ENCODE data around the gene CEP162.
"Not testable (repeated sequence)": the region's sequence is repeated elsewhere in the genome, so short reads cannot be mapped to it uniquely, and the experiment has no call there.

CEP162 gene

GRCh38 chr6:84227434-84228197 lies at the start of gene CEP162:
TSS of gene CEP162 (minus strand) at chr6:84227643. CDS start at chr6:84226393, 1,250 bp downstream.
- peak; percentile 89 to 90 for DNase-seq

DNA sequence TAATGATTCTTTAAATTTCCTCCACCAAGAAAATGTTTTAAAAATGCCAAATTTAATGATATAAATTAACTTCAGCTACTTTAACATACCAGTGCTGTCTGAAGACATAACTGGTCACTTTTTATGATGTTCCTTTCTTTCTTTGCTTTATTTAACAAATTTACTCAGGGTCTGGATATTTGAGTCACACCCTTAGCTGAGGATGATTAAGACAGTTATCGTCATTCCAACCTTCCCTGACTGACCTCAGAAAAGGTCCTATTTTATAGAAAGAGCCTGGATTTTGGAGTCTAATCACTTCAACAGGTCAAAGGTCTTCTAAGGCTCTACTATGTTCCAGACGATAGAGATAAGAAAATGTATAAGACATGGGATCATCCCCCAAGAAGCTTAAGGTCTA lies 47.4 kb upstream of the CEP162 start:
- no peak for DNase-seq

DNA sequence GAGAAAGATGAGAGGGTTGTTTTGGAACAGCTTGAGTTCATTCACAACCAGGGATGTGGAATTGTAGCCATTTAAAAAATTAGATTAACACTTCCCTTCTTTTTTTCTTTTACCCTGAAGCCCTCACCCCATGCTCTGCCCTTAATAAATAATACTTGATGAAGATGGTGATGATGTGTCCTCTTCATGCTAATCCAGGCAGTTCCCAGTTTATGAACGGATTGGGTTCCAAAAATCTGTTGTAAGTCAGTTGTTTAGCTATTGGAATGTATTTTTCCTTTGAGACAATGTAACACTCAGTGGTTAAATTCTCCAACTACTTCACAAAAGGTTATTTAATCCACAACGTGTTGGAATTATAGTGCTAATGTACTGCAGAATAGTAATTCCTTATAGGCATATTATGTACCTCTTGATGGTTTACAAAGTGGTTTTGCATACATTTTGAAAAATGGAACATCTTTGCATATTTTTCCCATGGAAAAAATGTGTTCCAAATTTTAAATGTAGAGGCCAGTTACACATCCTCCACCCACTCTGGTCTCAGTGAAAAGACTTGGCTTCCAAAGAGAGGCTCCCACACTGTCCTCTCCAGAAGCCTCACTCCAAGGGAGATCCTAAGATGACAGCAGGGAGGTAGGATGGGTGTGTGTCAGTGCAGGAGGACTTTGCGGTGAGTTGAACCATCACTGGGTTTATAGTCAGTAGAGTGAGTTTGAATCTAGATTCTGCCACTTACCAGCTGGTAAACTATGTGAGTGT lies 45.8 kb upstream of the CEP162 start:
- no peak for DNase-seq

- DNase-seq, result no peak
Measured at GRCh38 chr6:84272298-84272697, 44.9 kb upstream of the CEP162 start.

DNA sequence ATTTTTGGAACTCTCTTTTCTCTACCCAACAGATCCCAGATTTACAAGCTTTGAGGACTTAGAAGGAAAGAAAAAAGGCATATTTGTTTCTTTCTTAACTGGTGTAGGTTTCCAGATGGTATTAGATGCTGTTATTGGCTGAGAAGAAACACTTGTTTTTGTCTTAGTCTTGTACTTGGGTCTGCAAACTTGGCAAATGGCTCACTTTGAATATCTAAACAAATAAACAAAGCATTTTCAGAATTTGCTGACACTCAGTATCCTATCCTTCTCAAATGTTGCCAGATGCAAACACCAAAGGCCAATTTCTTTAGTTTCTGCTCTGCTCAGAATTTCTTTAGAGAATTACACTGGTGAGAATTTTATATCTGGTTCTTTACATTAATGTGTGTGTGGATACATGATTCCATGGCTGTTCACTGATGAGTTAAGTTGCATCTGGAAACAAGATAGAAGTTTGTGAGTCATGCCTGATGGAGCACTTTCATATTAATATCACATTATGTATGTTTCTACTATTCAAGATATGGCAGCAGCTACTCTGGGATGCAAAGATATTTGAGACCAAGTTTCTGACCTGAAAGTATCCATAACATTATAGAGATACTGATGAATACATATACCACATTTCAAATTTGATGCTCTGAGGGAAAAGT lies 43.7 kb upstream of the CEP162 start:
- DNase-seq, result no peak

- DNase-seq, result no peak
Measured at GRCh38 chr6:84269947-84270733, 42.7 kb upstream of the CEP162 start.

GRCh38 chr6:84268781-84269180 lies 41.3 kb upstream of the CEP162 start:
- DNase-seq, result no peak

DNA sequence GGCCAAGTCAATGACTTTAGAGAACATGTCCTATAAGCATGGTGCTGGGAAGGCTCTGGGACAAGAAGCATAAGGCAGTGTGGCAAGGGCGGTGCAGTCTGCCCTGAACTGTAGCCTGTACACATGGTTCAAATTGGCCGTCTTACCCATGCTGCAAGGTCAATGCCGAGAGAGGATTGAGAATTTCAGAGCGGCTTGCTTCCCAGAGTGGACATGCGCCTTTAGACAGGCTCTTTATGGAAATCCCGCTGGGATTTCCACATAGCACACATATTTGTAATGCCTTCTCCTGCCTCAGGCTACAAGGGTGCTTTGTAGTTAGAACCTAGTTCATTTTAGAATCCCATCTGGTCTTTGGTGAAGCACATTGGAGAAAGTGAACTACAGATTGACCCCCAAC lies 36.1 kb upstream of the CEP162 start:
- no peak for DNase-seq

DNA sequence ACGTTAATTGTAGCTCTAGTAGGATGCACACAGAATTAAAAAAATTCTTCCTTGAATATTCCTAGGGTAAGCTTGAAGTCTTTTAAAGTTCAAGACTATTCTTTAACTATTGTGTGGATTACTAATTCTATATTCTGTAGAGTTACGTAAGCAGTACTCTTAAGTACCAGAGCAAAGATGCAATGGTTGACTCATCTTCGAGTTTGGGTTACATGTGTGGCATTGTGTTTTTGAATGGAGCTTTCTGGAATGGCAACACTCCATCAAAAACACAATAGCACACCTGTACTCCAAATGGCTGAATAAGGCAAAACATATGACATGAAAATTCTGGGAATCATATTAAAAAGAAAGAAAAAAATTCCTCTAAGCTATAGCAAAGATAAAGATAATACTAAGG lies 33.5 kb upstream of the CEP162 start:
- DNase-seq, result no peak

DNA sequence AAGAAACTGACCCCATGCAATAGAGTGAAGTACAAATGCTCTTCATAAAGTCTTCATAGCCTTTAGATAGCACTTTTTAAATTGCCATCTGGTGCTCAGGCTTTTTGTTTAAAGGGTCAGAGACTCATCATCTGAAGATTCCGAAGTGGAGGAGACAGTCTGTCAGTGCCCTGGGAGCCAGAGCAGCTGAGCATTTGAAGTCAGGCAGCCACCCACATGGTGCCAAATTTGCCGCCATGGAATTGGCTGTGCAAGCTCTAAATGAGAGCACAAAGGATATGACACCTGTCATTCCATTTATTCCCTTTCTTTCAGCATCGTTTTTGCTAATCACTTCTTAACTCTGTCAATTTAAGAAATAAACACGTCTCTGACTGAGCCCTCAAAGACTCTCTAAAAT lies 32.8 kb upstream of the CEP162 start:
- no peak for DNase-seq

GRCh38 chr6:84258866-84259265 lies 31.4 kb upstream of the CEP162 start:
- DNase-seq, result no peak

DNA sequence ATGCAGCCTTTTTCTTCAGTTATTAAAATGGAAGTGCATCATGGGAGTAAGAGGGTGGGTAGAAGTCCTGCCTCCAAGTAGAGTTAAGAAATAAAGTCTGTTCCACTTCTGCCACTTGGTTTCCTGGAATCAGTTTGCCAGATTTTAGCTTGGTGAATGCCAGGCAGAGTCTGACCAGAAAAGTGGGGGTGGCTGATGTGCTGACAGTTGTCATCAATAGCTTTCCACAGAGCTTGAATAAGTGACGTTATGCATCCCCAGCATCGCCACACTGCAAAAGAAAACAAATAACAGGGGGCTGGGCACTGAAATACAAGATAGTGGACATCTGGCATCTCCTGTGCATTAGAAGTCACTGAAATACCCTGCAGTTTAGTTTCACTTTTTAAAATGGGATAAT lies 30.8 kb upstream of the CEP162 start:
- no peak for DNase-seq

- DNase-seq, result no peak
Measured at GRCh38 chr6:84255641-84256040, 28.2 kb upstream of the CEP162 start.

DNA sequence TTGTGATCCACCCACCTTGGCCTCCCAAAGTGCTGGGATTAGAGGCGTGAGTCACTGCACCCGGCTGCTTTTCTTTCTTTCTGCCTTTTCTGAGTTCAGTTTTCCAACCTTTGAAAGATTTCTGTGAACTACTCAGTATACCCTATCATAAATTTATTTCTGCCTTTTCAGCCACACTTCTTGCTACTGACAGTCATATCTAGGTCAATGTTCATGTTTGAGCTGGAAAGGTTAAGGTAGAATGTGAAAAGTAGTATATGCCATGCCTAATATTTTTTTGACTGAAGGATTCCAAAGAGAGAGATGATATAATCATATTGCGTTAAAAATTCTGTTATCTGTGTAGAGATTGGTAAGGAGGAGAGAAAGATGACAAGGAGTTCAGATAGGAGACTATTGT lies 25.9 kb upstream of the CEP162 start:
- DNase-seq, result no peak

DNA sequence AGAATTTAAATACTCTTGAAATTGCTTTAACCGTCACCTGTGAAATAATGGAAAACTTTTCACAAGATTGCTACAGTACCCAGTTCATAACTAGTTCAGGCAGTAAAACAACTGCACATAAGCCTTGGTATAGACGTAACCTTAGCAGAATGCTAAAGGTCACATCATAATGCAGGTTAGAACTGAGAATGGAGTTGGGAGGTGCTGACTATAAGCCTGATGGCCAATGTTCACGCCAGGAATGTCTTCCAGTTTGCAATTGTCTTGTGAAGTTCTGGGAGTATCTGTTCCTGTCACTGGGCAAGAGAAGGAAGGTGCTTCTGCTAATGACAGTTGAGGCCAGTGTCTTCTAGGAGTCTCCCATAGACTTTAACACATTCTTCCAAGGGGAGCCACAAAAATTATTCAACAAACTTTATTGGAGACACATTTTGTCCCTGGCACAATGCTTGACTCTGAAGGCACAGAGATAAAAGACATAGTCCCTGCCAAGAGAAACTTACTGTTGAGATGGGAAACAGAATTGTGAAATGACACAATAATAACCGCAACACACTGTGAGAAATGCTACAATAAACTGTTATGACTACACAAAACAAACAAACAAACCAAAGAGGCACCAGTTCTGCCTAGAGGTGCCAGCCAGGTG lies 24.6 kb upstream of the CEP162 start:
- DNase-seq, result no peak

- no peak for DNase-seq
Measured at GRCh38 chr6:84249724-84250123, 22.3 kb upstream of the CEP162 start.

DNA sequence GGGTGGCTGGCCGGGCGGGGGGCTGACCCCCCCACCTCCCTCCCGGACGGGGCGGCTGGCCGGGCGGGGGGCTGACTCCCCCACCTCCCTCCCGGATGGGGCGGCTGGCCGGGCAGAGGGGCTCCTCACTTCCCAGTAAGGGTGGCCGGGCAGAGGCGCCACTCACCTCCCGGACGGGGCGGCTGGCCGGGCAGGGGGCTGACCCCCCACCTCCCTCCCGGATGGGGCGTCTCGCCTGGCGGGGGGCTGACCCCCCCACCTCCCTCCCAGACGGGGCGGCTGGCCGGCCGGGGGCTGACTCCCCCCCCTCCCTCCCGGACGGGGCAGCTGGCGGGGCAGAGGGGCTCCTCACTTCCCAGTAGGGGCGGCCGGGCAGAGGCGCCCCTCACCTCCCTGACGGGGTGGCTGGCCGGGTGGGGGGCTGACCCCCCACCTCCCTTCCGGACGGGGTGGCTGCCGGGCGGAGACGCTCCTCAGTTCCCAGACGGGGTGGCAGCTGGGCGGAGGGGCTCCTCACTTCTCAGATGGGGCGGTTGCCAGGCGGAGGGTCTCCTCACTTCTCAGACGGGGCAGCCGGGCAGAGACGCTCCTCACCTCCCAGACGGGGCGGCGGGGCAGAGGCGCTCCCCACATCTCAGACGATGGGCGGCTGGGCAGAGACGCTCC lies 17.1 kb upstream of the CEP162 start:
- not testable (repeated sequence) for DNase-seq

DNA sequence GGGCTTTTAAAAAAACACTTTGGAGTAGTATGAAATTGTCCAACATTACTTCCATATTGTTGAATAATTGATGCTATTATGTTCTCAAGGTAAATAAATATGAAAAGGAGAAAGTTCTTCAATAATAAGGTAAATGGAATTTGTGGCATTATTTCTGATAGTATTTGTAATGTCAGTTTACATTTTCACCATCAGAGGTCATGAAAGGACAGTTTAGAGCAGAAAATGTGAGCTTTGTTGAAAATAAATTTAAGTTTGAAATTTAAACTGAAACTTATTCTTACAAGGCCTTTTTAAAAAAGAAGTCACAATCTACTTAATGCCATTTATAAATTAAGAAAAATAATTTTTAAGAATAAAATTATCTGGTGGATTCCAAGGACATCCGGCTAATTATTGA lies 15.8 kb upstream of the CEP162 start:
- no peak for DNase-seq

DNA sequence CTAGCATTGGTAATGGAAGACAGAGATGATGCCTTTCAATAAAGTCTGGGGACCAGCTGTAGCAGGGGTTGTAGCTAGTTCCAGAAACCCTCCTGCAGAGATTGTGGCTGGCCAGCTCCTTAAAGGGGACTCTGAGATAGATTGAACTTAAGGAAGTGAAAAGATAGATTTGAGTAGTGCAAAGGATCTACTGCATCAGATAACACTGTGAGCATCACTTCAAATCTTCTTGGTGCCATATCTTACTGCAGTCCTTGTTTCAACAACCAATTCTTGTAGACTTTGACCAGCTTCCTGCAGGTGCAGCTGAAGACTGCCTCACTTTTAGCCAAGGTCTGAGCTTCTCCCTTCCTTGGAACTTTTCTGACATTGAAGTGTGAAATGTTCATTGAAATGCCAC lies 14.8 kb upstream of the CEP162 start:
- DNase-seq, result no peak

GRCh38 chr6:84228198-84228543 lies 728 bp upstream of the CEP162 start:
- no peak for DNase-seq

- DNase-seq, result no peak
Measured at GRCh38 chr6:84227044-84227433, 404 bp downstream of the CEP162 start.

GRCh38 chr6:84224251-84224650 lies 3.2 kb downstream of the CEP162 start:
- no peak for DNase-seq

Data from CD4-positive, alpha-beta T cell treated with Interleukin-4 for 1 hour (primary cell).